Liver (tissue), 9 donors: ENCODE measurements around the gene ATP11A. TPM values are rescaled to one million over a fixed set of nuclear protein-coding genes. Genes with fewer than 3 reads are reported as not detected.

ENCODE experiments used
- DNase-seq: peaks from one replicate; pipeline ENCODE4 v3.0.0-alpha.2; 2017; ENCODE audit warnings: low spot score
- H3K27ac ChIP-seq, 2 donors: one replicate each; pipeline ENCODE4 v1.7.0; 2013; ENCODE audit warnings: inconsistent platforms in 2 of 2, low read length in 2 of 2, control low read depth in 1 of 2, low read depth in 1 of 2, mild to moderate bottlenecking in 1 of 2
- H3K27me3 ChIP-seq, 4 donors: one replicate each; pipeline versions ENCODE4 v1.6.1 to v1.7.0; 2013; ENCODE audit warnings: low read length in 3 of 4, inconsistent platforms in 1 of 4, mild to moderate bottlenecking in 1 of 4, moderate library complexity in 1 of 4; ENCODE audit not compliant: control insufficient read depth in 4 of 4, insufficient read depth in 4 of 4
- H3K36me3 ChIP-seq, 4 donors: one replicate each; pipeline versions ENCODE4 v1.6.1 to v1.7.0; 2013; ENCODE audit warnings: low read length in 3 of 4, mild to moderate bottlenecking in 3 of 4, low read depth in 1 of 4, moderate library complexity in 1 of 4; ENCODE audit not compliant: control insufficient read depth in 4 of 4, insufficient read depth in 3 of 4
- H3K4me1 ChIP-seq, 4 donors: one replicate each; pipeline versions ENCODE4 v1.6.1 to v1.7.0; 2013; ENCODE audit warnings: low read length in 3 of 4, mild to moderate bottlenecking in 3 of 4, moderate library complexity in 1 of 4; ENCODE audit not compliant: control insufficient read depth in 4 of 4, insufficient read depth in 4 of 4
- H3K4me3 ChIP-seq, 3 donors: one replicate each; pipeline versions ENCODE4 v1.6.1 to v1.7.0; 2013; ENCODE audit warnings: low read length in 3 of 3, control low read depth in 1 of 3, low read depth in 1 of 3, mild to moderate bottlenecking in 1 of 3
- H3K9ac ChIP-seq, 2 donors: one replicate each; pipeline ENCODE4 v1.7.0; 2013; ENCODE audit warnings: low read length in 2 of 2, mild to moderate bottlenecking in 2 of 2, moderate library complexity in 2 of 2, control low read depth in 1 of 2, low read depth in 1 of 2
- H3K9me3 ChIP-seq, 4 donors: one replicate each; pipeline versions ENCODE4 v1.6.1 to v1.7.0; 2013; ENCODE audit warnings: low read length in 3 of 4; ENCODE audit not compliant: control insufficient read depth in 4 of 4
- ATF3 ChIP-seq: IDR thresholded peaks from 2 replicates; pipeline ENCODE4 v1.6.1; 2016; ENCODE audit warnings: antibody characterized with exemption
- CTCF ChIP-seq: fragments of 150-350 bp; IDR thresholded peaks from 2 replicates; pipeline ENCODE4 v1.5.1; 2017; ENCODE audit warnings: improper control_type of control experiment, low read depth, low read length; ENCODE audit not compliant: missing input control
- EGR1 ChIP-seq, 2 donors: IDR thresholded peaks; 2 replicates each; pipeline ENCODE4 v1.6.1; 2016 to 2018; ENCODE audit warnings: antibody characterized with exemption in 2 of 2, low read depth in 2 of 2
- FOXA1 ChIP-seq: IDR thresholded peaks from 2 replicates; pipeline ENCODE4 v1.6.1; 2016; ENCODE audit warnings: antibody characterized with exemption
- FOXA2 ChIP-seq: IDR thresholded peaks from 2 replicates; pipeline ENCODE4 v1.6.1; 2016; ENCODE audit warnings: antibody characterized with exemption
- GABPA ChIP-seq, 2 donors: IDR thresholded peaks in 1 of 2; conservative IDR thresholded peaks in 1 of 2; 2 replicates each; pipeline ENCODE4 v1.6.1; 2016; ENCODE audit warnings: antibody characterized with exemption in 2 of 2, mild to moderate bottlenecking in 1 of 2, moderate library complexity in 1 of 2
- HNF4A ChIP-seq, 2 donors: conservative IDR thresholded peaks; 2 replicates each; pipeline ENCODE4 v1.6.1; 2016; ENCODE audit warnings: antibody characterized with exemption in 2 of 2, mild to moderate bottlenecking in 2 of 2
- HNF4G ChIP-seq: IDR thresholded peaks from 2 replicates; pipeline ENCODE4 v1.6.1; 2016; ENCODE audit warnings: antibody characterized with exemption
- JUND ChIP-seq, 2 donors: IDR thresholded peaks; 2 replicates each; pipeline ENCODE4 v1.6.1; 2016; ENCODE audit warnings: antibody characterized with exemption in 2 of 2
- NR2F2 ChIP-seq: IDR thresholded peaks from 2 replicates; pipeline ENCODE4 v1.6.1; 2016; ENCODE audit warnings: antibody characterized with exemption
- RAD21 ChIP-seq, 2 donors: IDR thresholded peaks; 2 replicates each; pipeline ENCODE4 v1.6.1; 2016; ENCODE audit warnings: antibody characterized with exemption in 2 of 2, mild to moderate bottlenecking in 2 of 2
- REST ChIP-seq: IDR thresholded peaks from 2 replicates; pipeline ENCODE4 v1.6.1; 2016; ENCODE audit warnings: antibody characterized with exemption, mild to moderate bottlenecking
- RXRA ChIP-seq, 2 donors: IDR thresholded peaks; 2 replicates each; pipeline ENCODE4 v1.6.1; 2017 to 2018; ENCODE audit warnings: antibody characterized with exemption in 2 of 2, mild to moderate bottlenecking in 1 of 2
- SP1 ChIP-seq: IDR thresholded peaks from 2 replicates; pipeline ENCODE4 v1.6.1; 2018; ENCODE audit warnings: antibody characterized with exemption, mild to moderate bottlenecking
- TAF1 ChIP-seq: conservative IDR thresholded peaks from 2 replicates; pipeline ENCODE4 v1.6.1; 2016; ENCODE audit warnings: antibody characterized with exemption, mild to moderate bottlenecking
- YY1 ChIP-seq: IDR thresholded peaks from 2 replicates; pipeline ENCODE4 v1.6.1; 2016; ENCODE audit warnings: antibody characterized with exemption, mild to moderate bottlenecking
- ZBTB33 ChIP-seq: IDR thresholded peaks from 2 replicates; pipeline ENCODE4 v1.6.1; 2016; ENCODE audit warnings: antibody characterized with exemption
- WGBS: extraction: QIAGEN DNeasy Blood & Tissue Kit; methylation state at CpG from one replicate; pipeline ENCODE4 v1.1.7; 2013; 5-methylcytosine and 5-hydroxymethylcytosine counted together
- polyA plus RNA-seq, 2 donors: library from polyadenylated mRNA; stranded (reverse) in 1 of 2; unstranded in 1 of 2; fragments of 200-250 nt in 1 of 2; fragments of >200 nt in 1 of 2; fragmentation: Nextera tagmentation in 1 of 2; extraction: Ambion mirVana in 1 of 2; gene quantifications; one replicate each; pipeline versions ENCODE4 v1.2.1 to v1.2.3, GENCODE V29; 2013 to 2015
- total RNA-seq, 2 donors: library from RNA; depleted of rRNA; stranded (reverse); fragments of >200 nt; gene quantifications; one replicate each; pipeline ENCODE4 v1.2.3, GENCODE V29; 2014
- TF ChIP-seq, protein P1 (sequence below): IDR thresholded peaks from 2 replicates; pipeline ENCODE4 v1.6.1; 2016; ENCODE audit warnings: antibody characterized with exemption
- donor health status: healthy.
- donor health status: healthy.
- donor health status: healthy.
- donor health status: healthy.
- donor health status: healthy.

ATP11A gene
- total and polyA plus RNA-seq, 4 donors: 8.7 to 27.9 (median 13.8) TPM

DNA sequence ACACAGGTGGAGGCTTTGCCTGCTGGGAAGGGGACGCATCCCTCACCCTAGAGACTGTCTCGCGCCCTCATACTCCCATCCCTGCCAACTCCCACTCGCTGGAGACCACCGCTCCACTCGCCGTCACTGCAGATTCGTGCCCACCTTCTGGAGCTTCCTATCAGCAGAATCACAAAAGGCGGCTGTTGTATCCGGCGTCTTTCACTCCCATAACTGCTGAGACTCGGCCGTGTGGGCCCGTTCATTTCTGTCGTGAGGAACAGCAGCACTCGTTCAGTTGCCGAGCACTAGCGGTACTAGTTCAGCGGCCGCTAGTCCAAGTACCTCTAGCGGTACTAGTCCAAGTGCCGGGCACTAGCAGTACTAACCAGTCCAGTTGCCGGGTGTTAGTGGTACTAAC lies 154.6 kb downstream of the ATP11A start:
- WGBS: 95% methylated on average over 23 of the region's 23 CpGs
- H3K9ac ChIP-seq: no peak overlapping the region
- no peaks in the 10 kb centered on the region for H3K27me3 ChIP-seq
- no peak overlapping the region for H3K27ac ChIP-seq
- H3K36me3 ChIP-seq: peaks cover 3 to 47% (median 7%) of the 10 kb centered on the region in 4 donors
- DNase-seq: no peak
- no peak overlapping the region for H3K4me3 ChIP-seq
- TF ChIP-seq NR2F2: no peak
- TF ChIP-seq FOXA1: no peak
- no peak for TF ChIP-seq FOXA2
- TF ChIP-seq RAD21 (IDR thresholded peaks at IDR 0.05): no peak
- TF ChIP-seq JUND (IDR thresholded peaks at IDR 0.05): no peak
- no peak for TF ChIP-seq RXRA (IDR thresholded peaks at IDR 0.05)
- TF ChIP-seq, protein P1, sequence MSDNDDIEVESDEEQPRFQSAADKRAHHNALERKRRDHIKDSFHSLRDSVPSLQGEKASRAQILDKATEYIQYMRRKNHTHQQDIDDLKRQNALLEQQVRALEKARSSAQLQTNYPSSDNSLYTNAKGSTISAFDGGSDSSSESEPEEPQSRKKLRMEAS: no peak
- TF ChIP-seq HNF4A (conservative IDR thresholded peaks at IDR 0.05): no peak
- no peak for TF ChIP-seq REST
- TF ChIP-seq SP1: no peak
- no peak for TF ChIP-seq EGR1 (IDR thresholded peaks at IDR 0.05; ENCODE audit: low read depth in 2 of 2)
- no peak for TF ChIP-seq HNF4G
- no peaks in the 10 kb centered on the region for H3K4me1 ChIP-seq
- H3K9me3 ChIP-seq: peaks cover 0 to 2% (median 0%) of the 10 kb centered on the region in 4 donors

DNA sequence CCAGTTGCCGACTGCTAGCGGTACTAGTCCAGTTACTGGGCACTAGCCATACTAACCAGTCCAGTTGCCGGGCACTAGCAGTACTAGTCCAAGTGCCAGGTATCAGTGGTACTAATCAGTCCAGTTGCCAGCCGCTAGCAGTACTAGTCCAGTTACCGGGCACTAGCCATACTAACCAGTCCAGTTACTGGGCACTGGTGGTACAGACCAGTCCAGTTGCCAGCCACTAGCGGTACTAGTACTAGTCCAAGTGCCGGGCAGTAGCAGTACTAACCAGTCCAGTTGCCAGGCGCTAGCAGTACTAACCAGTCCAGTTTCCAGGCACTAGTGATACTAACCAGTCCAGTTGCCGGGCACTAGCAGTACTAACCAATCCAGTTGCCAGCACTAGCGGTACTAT lies 155.0 kb downstream of the ATP11A start:
- H3K4me3 ChIP-seq: no peak overlapping the region
- 99% methylated on average over 10 of the region's 10 CpGs for WGBS
- TF ChIP-seq ZBTB33 (no peak), EGR1 (IDR thresholded peaks at IDR 0.05; ENCODE audit: low read depth in 2 of 2) (no peak), RXRA (IDR thresholded peaks at IDR 0.05) (no peak), RAD21 (IDR thresholded peaks at IDR 0.05) (no peak), NR2F2 (no peak), JUND (IDR thresholded peaks at IDR 0.05) (no peak), REST (no peak), GABPA (IDR thresholded peaks at IDR 0.05 in 1 of 2, conservative IDR thresholded peaks at IDR 0.05 in 1 of 2) (no peak), HNF4A (conservative IDR thresholded peaks at IDR 0.05) (no peak), SP1 (no peak), CTCF (no peak), ATF3 (no peak), YY1 (no peak), FOXA1 (no peak), TAF1 (no peak), HNF4G (no peak), FOXA2 (no peak)
- TF ChIP-seq, protein P1: no peak
- H3K27me3 ChIP-seq: no peaks in the 10 kb centered on the region
- H3K36me3 ChIP-seq: peaks cover 0 to 43% (median 6%) of the 10 kb centered on the region in 4 donors
- no peak overlapping the region for H3K9ac ChIP-seq
- DNase-seq: no peak
- H3K27ac ChIP-seq: no peak overlapping the region
- H3K9me3 ChIP-seq: peaks cover 0 to 2% (median 0%) of the 10 kb centered on the region in 4 donors
- no peaks in the 10 kb centered on the region for H3K4me1 ChIP-seq
